OCI-LY1 (cell line): Measurements from ENCODE around the gene PTGES2.

Source experiments
- H2AFZ ChIP-seq: fragments of 200-600 bp; sonication (generic), shearing (Covaris generic); 2 replicates; pipeline ENCODE4 v1.6.0; 2014; ENCODE audit warnings: antibody characterized with exemption, mild to moderate bottlenecking, low read length
- H3F3A ChIP-seq: fragments of 200-600 bp; sonication (generic), shearing (Covaris generic); 2 replicates; pipeline ENCODE4 v1.6.0; 2014; ENCODE audit warnings: mild to moderate bottlenecking, antibody characterized with exemption, low read length, moderate library complexity; ENCODE audit not compliant: insufficient read depth
- H3K27ac ChIP-seq: fragments of 200-600 bp; sonication (generic); 2 replicates; pipeline ENCODE4 v1.5.1; 2014; ENCODE audit warnings: low read length, mixed run types, mild to moderate bottlenecking, low read depth; ENCODE audit not compliant: poor library complexity, severe bottlenecking
- H3K27me3 ChIP-seq: fragments of 200-600 bp; sonication (generic); 2 replicates; pipeline ENCODE4 v1.6.0; 2014; ENCODE audit warnings: antibody characterized with exemption, mild to moderate bottlenecking, low read length, moderate library complexity; ENCODE audit not compliant: insufficient read depth
- H3K36me3 ChIP-seq: fragments of 200-600 bp; sonication (generic); 2 replicates; pipeline ENCODE4 v1.6.1; 2014; ENCODE audit warnings: mild to moderate bottlenecking, antibody characterized with exemption, low read length, moderate library complexity, mixed read lengths; ENCODE audit not compliant: insufficient read depth
- H3K4me1 ChIP-seq: fragments of 200-600 bp; sonication (generic); 2 replicates; pipeline ENCODE4 v1.5.1; 2014; ENCODE audit warnings: mild to moderate bottlenecking, low read length, moderate library complexity; ENCODE audit not compliant: insufficient read depth, severe bottlenecking
- H3K4me2 ChIP-seq: fragments of 200-600 bp; sonication (generic), shearing (Covaris generic); 2 replicates; pipeline ENCODE4 v1.6.1; 2014; ENCODE audit warnings: low read length
- H3K4me3 ChIP-seq: fragments of 200-600 bp; sonication (generic); 2 replicates; pipeline ENCODE4 v1.5.1; 2014; ENCODE audit warnings: low read length, low read depth, mild to moderate bottlenecking, mixed read lengths; ENCODE audit not compliant: poor library complexity, severe bottlenecking
- H3K79me2 ChIP-seq: fragments of 200-600 bp; shearing (Covaris generic); 2 replicates; pipeline ENCODE4 v1.6.1; 2016; ENCODE audit warnings: mixed run types, low read length, mixed read lengths; ENCODE audit not compliant: insufficient read depth
- H3K9ac ChIP-seq: fragments of 200-600 bp; sonication (generic), shearing (Covaris generic); 2 replicates; pipeline ENCODE4 v1.6.1; 2014; ENCODE audit warnings: mild to moderate bottlenecking, low read length, mixed read lengths
- H3K9me2 ChIP-seq: fragments of 200-600 bp; sonication (generic), shearing (Covaris generic); 2 replicates; pipeline ENCODE4 v1.6.1; 2014; ENCODE audit warnings: low read depth, mild to moderate bottlenecking, low read length, mixed read lengths
- H3K9me3 ChIP-seq: fragments of 200-600 bp; shearing (Covaris generic); 2 replicates; pipeline ENCODE4 v1.6.1; 2014; ENCODE audit warnings: low read length, mixed read lengths
- H4K20me1 ChIP-seq: fragments of 200-600 bp; sonication (generic), shearing (Covaris generic); 2 replicates; pipeline ENCODE4 v1.6.0; 2016; ENCODE audit warnings: mild to moderate bottlenecking, low read length; ENCODE audit not compliant: insufficient read depth
- CTCF ChIP-seq: fragments of 200-600 bp; sonication (generic), shearing (Covaris generic); IDR thresholded peaks from 2 replicates; pipeline ENCODE4 v1.5.1; 2017; ENCODE audit warnings: mild to moderate bottlenecking, antibody characterized with exemption, low read length, moderate library complexity, mixed read lengths
- EZH2 ChIP-seq: fragments of 200-600 bp; sonication (generic), shearing (Covaris generic); IDR thresholded peaks from 2 replicates; pipeline ENCODE4 v1.8.0; 2017; ENCODE audit warnings: borderline replicate concordance, mixed run types, mild to moderate bottlenecking, antibody characterized with exemption, low read length, moderate library complexity, mixed read lengths

Gene PTGES2

DNA sequence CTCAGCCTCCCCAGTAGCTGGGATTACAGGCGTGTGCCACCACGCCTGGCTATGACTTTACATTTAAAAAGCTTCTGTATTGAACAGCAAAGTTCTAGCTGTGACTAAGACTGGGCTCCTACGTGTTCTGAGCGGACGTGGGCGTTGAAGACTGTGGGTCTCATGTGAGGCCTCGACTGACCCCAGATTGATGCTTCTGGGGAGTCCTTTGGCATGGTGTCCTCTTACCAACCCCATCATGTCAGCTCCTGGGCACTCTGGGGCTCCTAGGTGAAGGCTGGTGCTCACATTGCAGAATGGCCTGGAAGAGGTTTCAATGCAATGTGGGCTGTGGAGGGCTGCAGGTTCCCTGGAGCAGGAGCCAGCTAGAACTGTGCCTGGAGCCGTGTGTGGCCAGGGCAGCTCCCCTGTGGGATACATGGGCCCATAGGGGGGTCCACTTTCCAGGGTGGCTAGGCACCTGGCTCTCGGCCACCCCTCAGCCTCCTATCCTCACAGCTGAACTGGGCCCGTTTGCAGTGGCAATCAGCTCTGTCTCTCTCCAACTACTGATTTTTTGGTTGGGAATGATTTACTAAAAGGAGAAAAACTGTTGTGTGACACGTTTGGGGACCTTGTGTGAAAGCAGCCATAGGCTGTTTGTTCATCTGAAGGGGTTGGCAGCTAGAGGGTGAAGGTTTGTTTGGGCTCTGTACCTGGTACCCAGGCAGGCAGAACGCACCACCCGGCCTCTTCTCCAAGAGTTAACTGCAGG, 29.8 kb downstream of the PTGES2 start:
- Histone ChIP-seq H3K36me3 (peaks cover 14% of the 10 kb centered on the region; the same call in 1 of the 2 replicates), H2AFZ (no peak overlapping the region), H3K9ac (no peak overlapping the region), H3K9me3 (no peaks in the 10 kb centered on the region), H3K4me3 (no peak overlapping the region), H3K4me1 (peaks cover 29% of the 10 kb centered on the region), H3K9me2 (no peaks in the 10 kb centered on the region), H3K27ac (no peak overlapping the region), H3F3A (no peaks in the 10 kb centered on the region), H4K20me1 (no peaks in the 10 kb centered on the region), H3K4me2 (no peak overlapping the region), H3K79me2 (peaks cover 6% of the 10 kb centered on the region; the same call in 1 of the 2 replicates), H3K27me3 (no peaks in the 10 kb centered on the region)
- no peak for TF ChIP-seq EZH2
- no peak for TF ChIP-seq CTCF

DNA sequence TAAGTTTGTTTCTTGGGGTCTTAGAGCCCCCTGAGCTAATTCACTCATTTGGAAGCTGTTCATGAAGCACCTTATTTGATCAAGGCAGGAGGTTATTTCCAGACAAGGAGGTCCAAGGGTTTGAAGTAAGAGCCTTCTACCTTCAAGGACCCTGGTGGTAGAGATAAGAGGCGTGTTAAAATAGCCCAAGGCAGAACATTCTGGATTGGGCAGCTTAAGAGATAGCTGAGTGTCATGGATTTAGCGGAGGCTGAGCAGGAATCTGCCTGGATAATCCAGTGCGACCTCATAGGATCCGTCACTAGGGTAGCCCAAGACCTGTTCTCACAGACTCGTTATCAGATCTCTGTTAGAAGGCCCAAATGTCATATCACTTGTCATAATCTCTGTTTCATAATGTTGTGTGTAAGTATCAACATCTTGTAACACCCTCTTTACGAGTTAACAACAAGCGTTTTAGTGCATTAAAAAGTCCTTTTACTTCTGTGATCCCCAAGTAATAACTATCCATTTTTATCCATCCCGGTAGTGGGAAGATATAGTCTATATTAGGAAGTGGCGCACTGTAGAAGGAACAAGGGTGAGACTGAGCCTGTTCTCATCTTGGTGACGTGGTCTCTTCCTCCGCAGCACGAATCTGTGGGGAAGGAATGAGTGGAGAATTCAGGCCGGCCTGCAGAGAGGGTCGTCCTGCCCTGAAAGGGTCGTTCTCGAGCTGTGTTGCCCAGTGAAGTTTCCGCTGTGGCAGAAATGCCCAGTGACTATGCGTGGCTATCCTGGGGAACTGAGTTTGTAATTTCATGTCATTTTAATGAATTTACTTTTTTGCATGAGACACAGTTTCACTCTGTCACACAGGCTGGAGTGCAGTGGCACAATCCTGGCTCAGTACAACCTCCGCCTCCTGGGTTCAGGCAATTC, 30.7 kb downstream of the PTGES2 start:
- Histone ChIP-seq H3K9me2 (no peaks in the 10 kb centered on the region), H2AFZ (no peak overlapping the region), H4K20me1 (no peaks in the 10 kb centered on the region), H3K4me3 (no peak overlapping the region), H3F3A (no peaks in the 10 kb centered on the region), H3K9me3 (no peaks in the 10 kb centered on the region), H3K79me2 (peaks cover 6% of the 10 kb centered on the region; the same call in 1 of the 2 replicates), H3K9ac (no peak overlapping the region), H3K27me3 (no peaks in the 10 kb centered on the region), H3K4me1 (peaks cover 34% of the 10 kb centered on the region), H3K4me2 (no peak overlapping the region), H3K36me3 (peaks cover 6% of the 10 kb centered on the region; the same call in 1 of the 2 replicates), H3K27ac (no peak overlapping the region)
- TF ChIP-seq CTCF (no peak), EZH2 (no peak)

- TF ChIP-seq CTCF (no peak), EZH2 (no peak)
- Histone ChIP-seq H3K27me3 (no peaks in the 10 kb centered on the region), H3F3A (no peaks in the 10 kb centered on the region), H3K9me2 (no peaks in the 10 kb centered on the region), H3K4me3 (no peak overlapping the region), H4K20me1 (no peaks in the 10 kb centered on the region), H3K27ac (no peak overlapping the region), H2AFZ (no peak overlapping the region), H3K9ac (no peak overlapping the region), H3K9me3 (no peaks in the 10 kb centered on the region), H3K36me3 (no peaks in the 10 kb centered on the region), H3K4me2 (no peak overlapping the region), H3K4me1 (peaks cover 34% of the 10 kb centered on the region), H3K79me2 (peaks cover 6% of the 10 kb centered on the region; the same call in 1 of the 2 replicates)
Observed at GRCh38 chr9:128094950-128095544, 32.5 kb downstream of the PTGES2 start.
